ENCODE measurements around the gene AHNAK. TPM values are rescaled to one million over a fixed set of nuclear protein-coding genes. Genes with fewer than 3 reads are reported as not detected.
A peak's percentile ranks its signal among the peaks of the same experiment; 100 is the strongest.
"Not testable (repeated sequence)": the region's sequence is repeated elsewhere in the genome, so short reads cannot be mapped to it uniquely, and the experiment has no call there.

Gene AHNAK
- total RNA-seq: 281 TPM

GRCh38 chr11:62546244-62546928, at the start of gene AHNAK:
TSS of gene AHNAK (minus strand) at chr11:62546806. CDS start at chr11:62536098, 10,708 bp downstream.
- H3K27me3 ChIP-seq (ENCODE audit: insufficient read depth, low read length): no peaks in the 10 kb centered on the region
- peak within 1 kb of the TSS; percentile 89 for H3K4me3 ChIP-seq (ENCODE audit: low read length)
- H3K4me1 ChIP-seq (ENCODE audit: insufficient read depth, low read length): peaks cover 63% of the 10 kb centered on the region
- H3K9me3 ChIP-seq (ENCODE audit: low read depth, low read length): no peaks in the 10 kb centered on the region

- no peaks in the 10 kb centered on the region for H3K9me3 ChIP-seq (ENCODE audit: low read depth, low read length)
- H3K4me3 ChIP-seq (ENCODE audit: low read length): no peak overlapping the region
- no peaks in the 10 kb centered on the region for H3K27me3 ChIP-seq (ENCODE audit: insufficient read depth, low read length)
- H3K4me1 ChIP-seq (ENCODE audit: insufficient read depth, low read length): peaks cover 62% of the 10 kb centered on the region
These were observed 48.5 kb upstream of the AHNAK start for GRCh38 chr11:62595124-62595523.

GRCh38 chr11:62593434-62594044, 46.9 kb upstream of the AHNAK start:
- peaks cover 52% of the 10 kb centered on the region for H3K4me1 ChIP-seq (ENCODE audit: insufficient read depth, low read length)
- no peaks in the 10 kb centered on the region for H3K27me3 ChIP-seq (ENCODE audit: insufficient read depth, low read length)
- no peaks in the 10 kb centered on the region for H3K9me3 ChIP-seq (ENCODE audit: low read depth, low read length)
- H3K4me3 ChIP-seq (ENCODE audit: low read length): no peak overlapping the region

GRCh38 chr11:62592989-62593421, 46.4 kb upstream of the AHNAK start:
- Histone ChIP-seq H3K4me3 (ENCODE audit: low read length) (no peak overlapping the region), H3K4me1 (ENCODE audit: insufficient read depth, low read length) (peaks cover 46% of the 10 kb centered on the region), H3K27me3 (ENCODE audit: insufficient read depth, low read length) (no peaks in the 10 kb centered on the region), H3K9me3 (ENCODE audit: low read depth, low read length) (no peaks in the 10 kb centered on the region)

GRCh38 chr11:62592146-62592815, 45.7 kb upstream of the AHNAK start:
- Histone ChIP-seq H3K27me3 (ENCODE audit: insufficient read depth, low read length) (no peaks in the 10 kb centered on the region), H3K4me3 (ENCODE audit: low read length) (peak overlapping the region; percentile 97), H3K9me3 (ENCODE audit: low read depth, low read length) (no peaks in the 10 kb centered on the region), H3K4me1 (ENCODE audit: insufficient read depth, low read length) (peaks cover 41% of the 10 kb centered on the region)

GRCh38 chr11:62591448-62592145, 45.0 kb upstream of the AHNAK start, which contains the start of gene TUT1:
TSS of gene TUT1 (minus strand) at chr11:62591523. CDS start at chr11:62591485, 38 bp downstream.
- peaks cover 38% of the 10 kb centered on the region for H3K4me1 ChIP-seq (ENCODE audit: insufficient read depth, low read length)
- peak within 1 kb of the TSS; percentile 97 for H3K4me3 ChIP-seq (ENCODE audit: low read length)
- H3K27me3 ChIP-seq (ENCODE audit: insufficient read depth, low read length): no peaks in the 10 kb centered on the region
- no peaks in the 10 kb centered on the region for H3K9me3 ChIP-seq (ENCODE audit: low read depth, low read length)

GRCh38 chr11:62588966-62589637, 42.5 kb upstream of the AHNAK start:
- Histone ChIP-seq H3K4me1 (ENCODE audit: insufficient read depth, low read length) (peaks cover 38% of the 10 kb centered on the region), H3K9me3 (ENCODE audit: low read depth, low read length) (no peaks in the 10 kb centered on the region), H3K4me3 (ENCODE audit: low read length) (no peak overlapping the region), H3K27me3 (ENCODE audit: insufficient read depth, low read length) (no peaks in the 10 kb centered on the region)

- H3K27me3 ChIP-seq (ENCODE audit: insufficient read depth, low read length); H3K9me3 ChIP-seq (ENCODE audit: low read depth, low read length); H3K4me1 ChIP-seq (ENCODE audit: insufficient read depth, low read length); H3K4me3 ChIP-seq (ENCODE audit: low read length): not testable (repeated sequence)
These were observed 38.8 kb upstream of the AHNAK start for GRCh38 chr11:62585356-62585755.

- H3K4me1 ChIP-seq (ENCODE audit: insufficient read depth, low read length); H3K27me3 ChIP-seq (ENCODE audit: insufficient read depth, low read length); H3K9me3 ChIP-seq (ENCODE audit: low read depth, low read length); H3K4me3 ChIP-seq (ENCODE audit: low read length): not testable (repeated sequence)
These were observed 35.1 kb upstream of the AHNAK start for GRCh38 chr11:62581735-62582134.

GRCh38 chr11:62580959-62581715, 34.5 kb upstream of the AHNAK start:
- no peaks in the 10 kb centered on the region for H3K27me3 ChIP-seq (ENCODE audit: insufficient read depth, low read length)
- H3K4me1 ChIP-seq (ENCODE audit: insufficient read depth, low read length): no peaks in the 10 kb centered on the region
- H3K4me3 ChIP-seq (ENCODE audit: low read length): no peak overlapping the region
- no peaks in the 10 kb centered on the region for H3K9me3 ChIP-seq (ENCODE audit: low read depth, low read length)

- Histone ChIP-seq H3K9me3 (ENCODE audit: low read depth, low read length) (no peaks in the 10 kb centered on the region), H3K4me3 (ENCODE audit: low read length) (no peak overlapping the region)
These were observed 32.6 kb upstream of the AHNAK start for GRCh38 chr11:62579252-62579651.

GRCh38 chr11:62578541-62578940, 31.9 kb upstream of the AHNAK start:
- Histone ChIP-seq H3K9me3 (ENCODE audit: low read depth, low read length) (no peaks in the 10 kb centered on the region), H3K4me1 (ENCODE audit: insufficient read depth, low read length) (peaks cover 14% of the 10 kb centered on the region), H3K27me3 (ENCODE audit: insufficient read depth, low read length) (no peaks in the 10 kb centered on the region), H3K4me3 (ENCODE audit: low read length) (no peak overlapping the region)

More at GRCh38 chr11:62579252-62579651, 32.6 kb upstream of the AHNAK start:
- H3K4me1 ChIP-seq (ENCODE audit: insufficient read depth, low read length): peaks cover 14% of the 10 kb centered on the region
- H3K27me3 ChIP-seq (ENCODE audit: insufficient read depth, low read length): no peaks in the 10 kb centered on the region

GRCh38 chr11:62577046-62577714, 30.6 kb upstream of the AHNAK start:
- Histone ChIP-seq H3K27me3 (ENCODE audit: insufficient read depth, low read length) (no peaks in the 10 kb centered on the region), H3K4me3 (ENCODE audit: low read length) (no peak overlapping the region), H3K4me1 (ENCODE audit: insufficient read depth, low read length) (peaks cover 23% of the 10 kb centered on the region), H3K9me3 (ENCODE audit: low read depth, low read length) (no peaks in the 10 kb centered on the region)

Data from mononuclear cell (primary cell).